ENCODE data around the gene SLMAP. TPM values are rescaled to one million over a fixed set of nuclear protein-coding genes. Genes with fewer than 3 reads are reported as not detected.
"Not testable (repeated sequence)": the region's sequence is repeated elsewhere in the genome, so short reads cannot be mapped to it uniquely, and the experiment has no call there.

SLMAP gene
- total RNA-seq, 1 donor from 2014 or later, result 58.2 TPM

- Mint-ChIP-seq H3K36me3 (ENCODE audit: low read depth) (peaks cover 6% of the 10 kb centered on the region), H3K9me3 (no peaks in the 10 kb centered on the region), H3K4me1 (ENCODE audit: low read depth) (peaks cover 8% of the 10 kb centered on the region), H3K27ac (no peak overlapping the region), H3K27me3 (ENCODE audit: low read depth) (no peaks in the 10 kb centered on the region), H3K4me3 (ENCODE audit: low read depth) (no peak overlapping the region)
- intact Hi-C loops (cut with micrococcal nuclease), result no loop called here
- DNase-seq (ENCODE audit: low spot score), result no peak
Observed at GRCh38 chr3:57787867-57788623, 31.9 kb downstream of the SLMAP start.

DNA sequence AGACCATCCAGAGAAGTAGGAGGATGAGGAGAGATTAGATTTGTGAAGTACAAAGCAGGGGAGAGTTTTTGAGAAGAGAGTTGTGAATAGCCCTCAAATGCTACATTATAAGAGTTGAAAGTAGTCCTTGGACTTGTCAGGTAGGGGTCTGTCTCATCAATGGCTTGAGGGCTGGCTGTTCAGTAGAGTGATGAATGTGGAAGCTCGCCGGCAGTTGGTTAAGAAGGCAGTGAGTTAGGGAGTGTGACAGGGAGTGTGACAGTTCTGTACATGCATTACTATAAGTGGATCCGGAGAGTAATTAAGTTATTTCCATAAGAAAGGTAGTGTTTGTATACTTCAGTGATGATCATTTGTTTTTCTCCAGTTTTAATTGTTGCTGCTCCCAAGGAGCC lies 32.5 kb downstream of the SLMAP start:
- intact Hi-C loops (cut with micrococcal nuclease), result no loop called here

GRCh38 chr3:57791245-57791644 lies 35.1 kb downstream of the SLMAP start:
- Mint-ChIP-seq H3K27me3 (ENCODE audit: low read depth) (no peaks in the 10 kb centered on the region), H3K4me3 (ENCODE audit: low read depth) (no peak overlapping the region), H3K36me3 (ENCODE audit: low read depth) (peaks cover 3% of the 10 kb centered on the region), H3K4me1 (ENCODE audit: low read depth) (peaks cover 24% of the 10 kb centered on the region), H3K9me3 (no peaks in the 10 kb centered on the region), H3K27ac (no peak overlapping the region)
- DNase-seq (ENCODE audit: low spot score), result no peak
- intact Hi-C loops (cut with micrococcal nuclease), result loop anchor here (5.0 kb wide), 1 partner anchor 36 kb away; no protein-coding TSS in a partner anchor

More for the DNA sequence above, 32.5 kb downstream of the SLMAP start:
- peaks cover 9% of the 10 kb centered on the region for H3K4me1 Mint-ChIP-seq (ENCODE audit: low read depth)
- no peaks in the 10 kb centered on the region for H3K36me3 Mint-ChIP-seq (ENCODE audit: low read depth)
- no peak for DNase-seq (ENCODE audit: low spot score)
- no peak overlapping the region for H3K4me3 Mint-ChIP-seq (ENCODE audit: low read depth)
- H3K9me3 Mint-ChIP-seq, result no peaks in the 10 kb centered on the region
- H3K27ac Mint-ChIP-seq, result no peak overlapping the region
- no peaks in the 10 kb centered on the region for H3K27me3 Mint-ChIP-seq (ENCODE audit: low read depth)

DNA sequence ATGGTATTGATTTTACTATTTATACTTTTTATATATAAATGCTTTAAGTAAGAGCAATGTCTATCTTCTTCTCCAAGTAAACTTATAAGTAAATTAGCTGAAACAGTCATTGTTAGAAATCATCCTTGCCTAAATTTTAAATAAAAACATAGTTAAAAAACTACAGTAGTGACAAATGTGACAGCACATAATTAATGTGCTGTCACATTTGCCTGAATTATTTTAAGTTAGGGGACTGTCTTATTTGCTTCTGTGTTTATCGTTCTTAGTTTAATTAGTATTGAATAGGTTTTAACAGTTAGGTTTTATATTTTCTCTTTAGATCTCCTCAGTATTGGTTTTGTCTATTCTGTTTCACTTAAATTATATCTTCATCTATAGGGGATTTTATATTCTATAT lies 36.1 kb downstream of the SLMAP start:
- intact Hi-C loops (cut with micrococcal nuclease), result loop anchor here (5.0 kb wide), 1 partner anchor 35 kb away; no protein-coding TSS in a partner anchor
- DNase-seq (ENCODE audit: low spot score), result no peak
- peaks cover 26% of the 10 kb centered on the region for H3K4me1 Mint-ChIP-seq (ENCODE audit: low read depth)
- H3K27ac Mint-ChIP-seq, result no peak overlapping the region
- peaks cover 3% of the 10 kb centered on the region for H3K36me3 Mint-ChIP-seq (ENCODE audit: low read depth)
- H3K9me3 Mint-ChIP-seq, result no peaks in the 10 kb centered on the region
- no peak overlapping the region for H3K4me3 Mint-ChIP-seq (ENCODE audit: low read depth)
- H3K27me3 Mint-ChIP-seq (ENCODE audit: low read depth), result no peaks in the 10 kb centered on the region

DNA sequence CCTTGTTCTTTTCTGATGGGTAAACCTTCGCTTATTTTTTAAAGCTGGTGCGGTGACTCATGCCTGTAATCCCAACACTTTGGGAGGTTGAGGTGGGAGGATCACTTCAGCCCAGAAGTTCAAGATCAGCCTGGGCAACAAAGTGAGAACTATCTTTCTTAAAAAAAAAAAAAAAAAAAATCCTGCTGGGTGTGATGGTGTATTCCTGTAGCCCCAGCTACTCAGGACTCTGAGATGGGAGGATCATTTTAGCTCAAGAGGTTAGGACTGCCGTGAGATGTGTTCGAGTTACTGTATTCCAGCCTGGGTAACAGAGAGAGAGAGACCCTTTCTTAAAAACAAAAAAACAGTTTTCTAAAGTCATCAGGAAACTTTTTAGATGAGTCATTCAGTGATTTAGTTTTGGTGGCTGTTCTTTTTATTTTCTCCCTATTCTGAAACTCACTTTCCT lies 37.7 kb downstream of the SLMAP start:
- intact Hi-C loops (cut with micrococcal nuclease), result loop anchor here (5.0 kb wide), 1 partner anchor 34 kb away; no protein-coding TSS in a partner anchor
- H3K9me3 Mint-ChIP-seq, result no peaks in the 10 kb centered on the region
- DNase-seq (ENCODE audit: low spot score), result no peak
- H3K27me3 Mint-ChIP-seq (ENCODE audit: low read depth), result no peaks in the 10 kb centered on the region
- peak overlapping the region; percentile 44 for H3K27ac Mint-ChIP-seq
- H3K4me1 Mint-ChIP-seq (ENCODE audit: low read depth), result peaks cover 28% of the 10 kb centered on the region
- peaks cover 3% of the 10 kb centered on the region for H3K36me3 Mint-ChIP-seq (ENCODE audit: low read depth)
- no peak overlapping the region for H3K4me3 Mint-ChIP-seq (ENCODE audit: low read depth)

DNA sequence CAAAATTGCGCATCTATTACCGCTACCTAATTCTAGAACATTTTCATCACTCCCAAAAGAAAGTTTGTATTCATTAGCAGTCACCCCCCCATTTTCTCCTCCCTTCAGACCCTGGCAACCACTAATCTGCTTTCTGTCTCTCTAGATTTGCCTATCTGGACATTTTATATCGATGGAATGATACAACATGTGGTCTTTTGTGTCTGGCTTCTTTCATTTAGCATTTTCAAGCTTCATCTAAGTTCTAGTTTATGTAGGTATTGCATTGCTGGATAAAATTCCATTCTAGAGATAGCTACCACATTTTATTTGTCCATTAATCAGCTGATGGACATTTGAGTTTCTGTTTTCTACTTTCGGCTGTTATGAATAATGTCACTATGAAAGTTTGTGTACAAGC lies 38.4 kb downstream of the SLMAP start:
- H3K4me3 Mint-ChIP-seq (ENCODE audit: low read depth), result no peak overlapping the region
- H3K4me1 Mint-ChIP-seq (ENCODE audit: low read depth), result peaks cover 29% of the 10 kb centered on the region
- no peak for DNase-seq (ENCODE audit: low spot score)
- peaks cover 3% of the 10 kb centered on the region for H3K36me3 Mint-ChIP-seq (ENCODE audit: low read depth)
- H3K27ac Mint-ChIP-seq, result no peak overlapping the region
- intact Hi-C loops (cut with micrococcal nuclease), result loop anchor here (5.0 kb wide), 1 partner anchor 33 kb away; no protein-coding TSS in a partner anchor
- H3K27me3 Mint-ChIP-seq (ENCODE audit: low read depth), result no peaks in the 10 kb centered on the region
- H3K9me3 Mint-ChIP-seq, result no peaks in the 10 kb centered on the region

GRCh38 chr3:57794951-57795350 lies 38.8 kb downstream of the SLMAP start:
- Mint-ChIP-seq H3K9me3 (no peaks in the 10 kb centered on the region), H3K4me1 (ENCODE audit: low read depth) (peaks cover 29% of the 10 kb centered on the region), H3K27ac (no peak overlapping the region), H3K4me3 (ENCODE audit: low read depth) (no peak overlapping the region), H3K36me3 (ENCODE audit: low read depth) (peaks cover 3% of the 10 kb centered on the region), H3K27me3 (ENCODE audit: low read depth) (no peaks in the 10 kb centered on the region)
- intact Hi-C loops (cut with micrococcal nuclease), result loop anchor here (5.0 kb wide), 1 partner anchor 32 kb away; no protein-coding TSS in a partner anchor
- no peak for DNase-seq (ENCODE audit: low spot score)

DNA sequence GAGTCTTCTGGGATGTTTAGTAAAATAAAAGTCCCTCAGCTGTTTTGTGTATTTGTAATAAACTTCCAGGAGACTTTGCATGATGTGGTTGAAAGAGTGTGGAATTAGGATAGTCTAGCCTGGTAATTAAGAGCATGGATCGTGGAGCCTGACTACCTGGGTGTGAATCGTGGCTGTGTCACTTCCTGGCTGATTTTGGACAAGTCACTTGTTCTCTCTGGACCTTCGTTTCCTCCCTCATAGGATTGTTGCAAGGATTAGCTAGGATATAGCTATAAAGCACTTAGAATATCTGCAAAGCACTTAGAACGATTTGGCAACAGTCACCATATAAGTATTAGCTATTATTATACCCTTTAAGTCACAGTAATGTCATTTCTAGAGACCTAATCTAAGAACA lies 40.2 kb downstream of the SLMAP start:
- Mint-ChIP-seq H3K27ac (no peak overlapping the region), H3K36me3 (ENCODE audit: low read depth) (peaks cover 3% of the 10 kb centered on the region), H3K27me3 (ENCODE audit: low read depth) (no peaks in the 10 kb centered on the region), H3K4me1 (ENCODE audit: low read depth) (peaks cover 28% of the 10 kb centered on the region), H3K4me3 (ENCODE audit: low read depth) (no peak overlapping the region), H3K9me3 (no peaks in the 10 kb centered on the region)
- intact Hi-C loops (cut with micrococcal nuclease), result no loop called here
- no peak for DNase-seq (ENCODE audit: low spot score)

GRCh38 chr3:57797701-57798487 lies 41.8 kb downstream of the SLMAP start:
- no peaks in the 10 kb centered on the region for H3K27me3 Mint-ChIP-seq (ENCODE audit: low read depth)
- no peak overlapping the region for H3K27ac Mint-ChIP-seq
- peaks cover 33% of the 10 kb centered on the region for H3K4me1 Mint-ChIP-seq (ENCODE audit: low read depth)
- intact Hi-C loops (cut with micrococcal nuclease), result no loop called here
- no peak for DNase-seq (ENCODE audit: low spot score)
- peaks cover 3% of the 10 kb centered on the region for H3K36me3 Mint-ChIP-seq (ENCODE audit: low read depth)
- H3K9me3 Mint-ChIP-seq, result no peaks in the 10 kb centered on the region
- H3K4me3 Mint-ChIP-seq (ENCODE audit: low read depth), result no peak overlapping the region

DNA sequence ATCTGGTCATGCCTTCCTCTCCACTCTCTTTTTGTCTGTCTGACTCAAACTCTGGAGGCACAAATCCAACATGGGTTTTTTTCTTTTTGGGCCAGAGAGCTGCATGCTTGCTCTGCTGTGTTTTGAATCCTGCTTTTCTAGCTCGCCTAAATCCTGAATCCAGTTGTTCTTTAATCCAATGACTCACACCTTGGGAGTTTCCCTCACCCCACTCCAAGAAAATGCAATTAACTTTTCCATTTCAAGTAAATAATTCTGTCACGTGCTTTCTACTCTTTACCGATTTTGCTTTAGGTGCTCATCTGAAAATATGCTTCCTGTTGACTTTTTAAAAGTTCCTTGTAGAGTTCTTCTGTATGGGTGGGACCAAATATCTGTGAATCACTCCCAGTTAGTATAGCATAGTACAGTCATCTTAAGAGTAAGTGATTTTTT lies 47.6 kb downstream of the SLMAP start:
- peaks cover 45% of the 10 kb centered on the region for H3K4me1 Mint-ChIP-seq (ENCODE audit: low read depth)
- no peak for DNase-seq (ENCODE audit: low spot score)
- intact Hi-C loops (cut with micrococcal nuclease), result no loop called here
- no peaks in the 10 kb centered on the region for H3K36me3 Mint-ChIP-seq (ENCODE audit: low read depth)
- H3K27me3 Mint-ChIP-seq (ENCODE audit: low read depth), result no peaks in the 10 kb centered on the region
- peak overlapping the region; percentile 49 for H3K4me3 Mint-ChIP-seq (ENCODE audit: low read depth)
- H3K9me3 Mint-ChIP-seq, result no peaks in the 10 kb centered on the region
- peak overlapping the region; percentile 83 for H3K27ac Mint-ChIP-seq

DNA sequence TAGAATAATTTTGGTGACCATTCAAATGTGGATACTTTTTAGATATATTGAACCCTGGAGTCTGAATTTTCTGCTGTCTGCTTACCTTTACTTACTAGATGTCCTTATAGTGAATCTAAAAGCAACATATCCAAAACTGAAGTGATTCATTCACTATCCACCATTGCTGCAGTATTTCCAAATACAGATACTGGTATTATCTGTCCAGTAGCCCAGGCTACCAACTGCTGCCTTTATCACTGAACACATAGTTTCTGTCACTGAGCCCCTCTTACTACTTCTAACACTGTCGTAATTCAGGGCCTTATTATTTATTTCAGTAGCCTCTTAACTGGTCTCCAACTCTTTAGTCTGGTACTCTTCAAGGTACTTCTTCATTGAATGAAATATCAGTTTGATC lies 49.2 kb downstream of the SLMAP start:
- H3K9me3 Mint-ChIP-seq, result no peaks in the 10 kb centered on the region
- no peak for DNase-seq (ENCODE audit: low spot score)
- peaks cover 43% of the 10 kb centered on the region for H3K4me1 Mint-ChIP-seq (ENCODE audit: low read depth)
- no peaks in the 10 kb centered on the region for H3K27me3 Mint-ChIP-seq (ENCODE audit: low read depth)
- no peak overlapping the region for H3K27ac Mint-ChIP-seq
- intact Hi-C loops (cut with micrococcal nuclease), result no loop called here
- no peak overlapping the region for H3K4me3 Mint-ChIP-seq (ENCODE audit: low read depth)
- H3K36me3 Mint-ChIP-seq (ENCODE audit: low read depth), result no peaks in the 10 kb centered on the region

DNA sequence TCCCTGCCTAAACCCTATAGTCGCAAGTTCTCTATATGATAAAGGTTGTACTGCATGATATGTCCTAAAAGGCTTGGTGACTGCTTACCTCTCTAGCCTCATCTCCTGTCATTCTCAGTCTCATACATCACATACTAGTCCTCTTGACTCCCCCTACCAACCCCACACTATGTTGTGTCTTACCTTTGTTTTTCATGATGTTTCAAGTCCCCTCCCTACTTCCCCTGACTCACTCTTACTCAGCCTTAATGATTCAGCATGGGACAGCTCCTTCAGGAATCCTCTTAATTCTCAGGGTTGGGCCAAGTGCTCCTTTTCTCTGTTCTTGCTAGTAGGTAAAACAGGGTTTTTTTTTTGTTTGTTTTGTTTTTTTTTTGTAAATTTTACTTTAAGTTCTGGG lies 49.6 kb downstream of the SLMAP start:
- H3K4me3 Mint-ChIP-seq (ENCODE audit: low read depth), result no peak overlapping the region
- peak overlapping the region; percentile 3 for H3K27ac Mint-ChIP-seq
- H3K36me3 Mint-ChIP-seq (ENCODE audit: low read depth), result no peaks in the 10 kb centered on the region
- intact Hi-C loops (cut with micrococcal nuclease), result no loop called here
- H3K4me1 Mint-ChIP-seq (ENCODE audit: low read depth), result peaks cover 46% of the 10 kb centered on the region
- no peaks in the 10 kb centered on the region for H3K9me3 Mint-ChIP-seq
- DNase-seq (ENCODE audit: low spot score), result no peak
- no peaks in the 10 kb centered on the region for H3K27me3 Mint-ChIP-seq (ENCODE audit: low read depth)

- H3K36me3 Mint-ChIP-seq (ENCODE audit: low read depth); H3K9me3 Mint-ChIP-seq; H3K27me3 Mint-ChIP-seq (ENCODE audit: low read depth); DNase-seq (ENCODE audit: low spot score); intact Hi-C loops (cut with micrococcal nuclease); H3K4me3 Mint-ChIP-seq (ENCODE audit: low read depth); H3K27ac Mint-ChIP-seq: not testable (repeated sequence)
- peaks cover 46% of the 10 kb centered on the region for H3K4me1 Mint-ChIP-seq (ENCODE audit: low read depth)
Observed at GRCh38 chr3:57806195-57806594, 50.1 kb downstream of the SLMAP start.

Measured in activated T-helper 2 cell treated with anti-CD3 and anti-CD28 coated beads, Interferon-gamma antibody, Interleukin-2, Interleukin-4, amounts not matched to agents 10 μg/mL and 5 μg/mL and 100 μg/mL, durations not matched to agents 14 hours and 24 hours and 36 hours (primary cell).